H9 (cell line): ENCODE results near the gene FRG1. TPM values are rescaled to one million over a fixed set of nuclear protein-coding genes. Genes with fewer than 3 reads are reported as not detected.
"Not testable (repeated sequence)": the region's sequence is repeated elsewhere in the genome, so short reads cannot be mapped to it uniquely, and the experiment has no call there.

Experiments used
- DNase-seq: peaks from one replicate; pipeline ENCODE4 v3.0.0-alpha.2; 2017
- H2AFZ ChIP-seq: one replicate; pipeline ENCODE4 v1.6.1; 2013; ENCODE audit warnings: mild to moderate bottlenecking, low read length, control low read depth, moderate library complexity
- H2AK5ac ChIP-seq: 2 replicates; pipeline ENCODE4 v1.6.1; 2013; ENCODE audit warnings: low read length, control low read depth, mixed read lengths; ENCODE audit not compliant: insufficient read length
- H2BK120ac ChIP-seq: one replicate; pipeline ENCODE4 v1.6.1; 2013; ENCODE audit warnings: low read depth, mild to moderate bottlenecking, low read length, control low read depth, inconsistent platforms; ENCODE audit not compliant: poor library complexity, severe bottlenecking
- H2BK12ac ChIP-seq: 2 replicates; pipeline ENCODE4 v1.6.1; 2013; ENCODE audit warnings: low read length, control low read depth, mixed read lengths, low read depth; ENCODE audit not compliant: insufficient read length
- H2BK15ac ChIP-seq: 2 replicates; pipeline ENCODE4 v1.6.1; 2013; ENCODE audit warnings: low read depth, low read length, control low read depth
- H2BK20ac ChIP-seq: one replicate; pipeline ENCODE4 v1.6.1; 2013; ENCODE audit warnings: low read depth, mild to moderate bottlenecking, low read length, control low read depth, inconsistent platforms; ENCODE audit not compliant: poor library complexity, severe bottlenecking
- H2BK5ac ChIP-seq: 2 replicates; pipeline ENCODE4 v1.6.1; 2013; ENCODE audit warnings: low read length, control low read depth, mixed read lengths; ENCODE audit not compliant: insufficient read length
- H3K14ac ChIP-seq: 2 replicates; pipeline ENCODE4 v1.6.1; 2013; ENCODE audit warnings: low read length, control low read depth; ENCODE audit not compliant: insufficient read depth
- H3K18ac ChIP-seq: 2 replicates; pipeline ENCODE4 v1.6.1; 2013; ENCODE audit warnings: low read depth, mild to moderate bottlenecking, mixed read lengths, low read length, control low read depth; ENCODE audit not compliant: insufficient read length
- H3K23ac ChIP-seq: 2 replicates; pipeline ENCODE4 v1.6.1; 2013; ENCODE audit warnings: low read length, control low read depth, mixed read lengths, low read depth; ENCODE audit not compliant: insufficient read length
- H3K23me2 ChIP-seq: 2 replicates; pipeline ENCODE4 v1.6.1; 2013; ENCODE audit warnings: low read depth, mild to moderate bottlenecking, mixed read lengths, low read length, control low read depth; ENCODE audit not compliant: insufficient read length, poor library complexity, severe bottlenecking
- H3K27ac ChIP-seq: 2 replicates; pipeline ENCODE4 v1.5.1; 2013; ENCODE audit warnings: low read length, control low read depth, mixed read lengths, low read depth; ENCODE audit not compliant: insufficient read length
- H3K27me3 ChIP-seq: 2 replicates; pipeline ENCODE4 v1.6.1; 2013; ENCODE audit warnings: low read length, control low read depth, inconsistent platforms; ENCODE audit not compliant: insufficient read depth
- H3K4ac ChIP-seq: 2 replicates; pipeline ENCODE4 v1.6.1; 2013; ENCODE audit warnings: low read depth, mild to moderate bottlenecking, control low read depth, inconsistent platforms, low read length, moderate library complexity
- H3K4me1 ChIP-seq: 2 replicates; pipeline ENCODE4 v1.6.1; 2013; ENCODE audit warnings: low read length, control low read depth, inconsistent platforms; ENCODE audit not compliant: insufficient read depth
- H3K4me2 ChIP-seq: 2 replicates; pipeline ENCODE4 v1.6.1; 2013; ENCODE audit warnings: low read length, control low read depth, mixed read lengths; ENCODE audit not compliant: insufficient read length, insufficient read depth
- H3K56ac ChIP-seq: 2 replicates; pipeline ENCODE4 v1.6.1; 2013; ENCODE audit warnings: low read depth, mild to moderate bottlenecking, mixed read lengths, low read length, control low read depth; ENCODE audit not compliant: insufficient read length
- H3K79me1 ChIP-seq: 2 replicates; pipeline ENCODE4 v1.6.1; 2013; ENCODE audit warnings: low read depth, mild to moderate bottlenecking, moderate library complexity, low read length, control low read depth, inconsistent platforms; ENCODE audit not compliant: insufficient read depth, poor library complexity, severe bottlenecking
- H3K79me2 ChIP-seq: 2 replicates; pipeline ENCODE4 v1.6.1; 2013; ENCODE audit warnings: low read length, control low read depth, inconsistent platforms; ENCODE audit not compliant: insufficient read depth
- H3K9ac ChIP-seq: 2 replicates; pipeline ENCODE4 v1.6.1; 2013; ENCODE audit warnings: low read length, control low read depth, mixed read lengths; ENCODE audit not compliant: insufficient read length; ENCODE audit errors: extremely low read depth
- H3K9me3 ChIP-seq: one replicate; pipeline ENCODE4 v1.6.1; 2013; ENCODE audit warnings: low read depth, low read length, inconsistent platforms; ENCODE audit not compliant: control insufficient read depth
- H3T11ph ChIP-seq: one replicate; pipeline ENCODE4 v1.6.1; 2013; ENCODE audit warnings: mild to moderate bottlenecking, low read length, control low read depth, inconsistent platforms
- H4K20me1 ChIP-seq: one replicate; pipeline ENCODE4 v1.6.1; 2013; ENCODE audit not compliant: control insufficient read depth, insufficient read length, insufficient read depth
- H4K5ac ChIP-seq: 2 replicates; pipeline ENCODE4 v1.6.1; 2013; ENCODE audit warnings: low read depth, mild to moderate bottlenecking, mixed read lengths, low read length, control low read depth; ENCODE audit not compliant: insufficient read length
- H4K8ac ChIP-seq: replicated peaks from 2 replicates; pipeline ENCODE4 v1.6.1; 2013; ENCODE audit warnings: low read length, control low read depth, mixed read lengths, low read depth; ENCODE audit not compliant: insufficient read length
- H4K91ac ChIP-seq: 2 replicates; pipeline ENCODE4 v1.6.1; 2013; ENCODE audit warnings: low read depth, mild to moderate bottlenecking, moderate library complexity, mixed read lengths, low read length, control low read depth; ENCODE audit not compliant: insufficient read length
- H3K27ac Mint-ChIP-seq, 3 experiments: 2 replicates in 2 of 3; 3 replicates in 1 of 3; pipeline ENCODE4 v1.8.0; 2020 to 2021; ENCODE audit warnings: mixed read lengths in 3 of 3, mild to moderate bottlenecking in 1 of 3, moderate library complexity in 1 of 3
- H3K27me3 Mint-ChIP-seq: 2 replicates; pipeline ENCODE4 v1.8.0; 2021; ENCODE audit warnings: low read depth, mild to moderate bottlenecking, moderate library complexity, mixed read lengths
- H3K36me3 Mint-ChIP-seq, 3 experiments: 2 replicates in 2 of 3; 3 replicates in 1 of 3; pipeline ENCODE4 v1.8.0; 2020 to 2021; ENCODE audit warnings: low read depth in 3 of 3, mixed read lengths in 3 of 3; ENCODE audit not compliant: insufficient read depth in 1 of 3
- H3K4me1 Mint-ChIP-seq, 2 experiments: 2 replicates each; pipeline ENCODE4 v1.8.0; 2020; ENCODE audit warnings: mixed read lengths in 2 of 2
- H3K4me3 Mint-ChIP-seq, 2 experiments: 2 replicates in 1 of 2; 3 replicates in 1 of 2; pipeline ENCODE4 v1.8.0; 2020 to 2021; ENCODE audit warnings: mild to moderate bottlenecking in 2 of 2, mixed read lengths in 2 of 2, moderate library complexity in 1 of 2
- H3K9me3 Mint-ChIP-seq, 2 experiments: 2 replicates in 1 of 2; 3 replicates in 1 of 2; pipeline ENCODE4 v1.8.0; 2020; ENCODE audit warnings: mild to moderate bottlenecking in 2 of 2, mixed read lengths in 2 of 2, moderate library complexity in 1 of 2
- CTCF ChIP-seq: fragments of 200-600 bp; sonication (generic); conservative IDR thresholded peaks from 3 replicates; pipeline ENCODE4 v1.8.0; 2021; ENCODE audit warnings: antibody characterized with exemption, mild to moderate bottlenecking
- WGBS: extraction: QIAGEN DNeasy Blood & Tissue Kit; methylation state at CpG from one replicate; pipeline ENCODE4 v1.1.7; 2013; ENCODE audit warnings: missing lambda C conversion rate, low lambda C conversion rate, mixed read lengths; ENCODE audit not compliant: insufficient read length; ENCODE audit errors: extremely low coverage; 5-methylcytosine and 5-hydroxymethylcytosine counted together
- total RNA-seq: library from RNA; stranded (reverse); gene quantifications from 2 replicates; pipeline ENCODE4 v1.2.1, GENCODE V29; 2021

The FRG1 gene
- total RNA-seq, 1 experiment from 2014 or later = 45.6 TPM

- no peak overlapping the region for H3K23ac ChIP-seq
- no peaks in the 10 kb centered on the region for H3K4me1 Mint-ChIP-seq
- peaks cover 69 to 86% of the 10 kb centered on the region in 2 experiments for H3K9me3 Mint-ChIP-seq
Observed at GRCh38 chr4:189981970-189982369, 41.3 kb downstream of the FRG1 start.

GRCh38 chr4:189983916-189984526 lies 43.3 kb downstream of the FRG1 start:
- not testable (repeated sequence) for H3K27ac Mint-ChIP-seq, DNase-seq, H3K4me1 Mint-ChIP-seq, H2BK12ac ChIP-seq, H2AFZ ChIP-seq, H2BK120ac ChIP-seq, H4K91ac ChIP-seq, H3T11ph ChIP-seq, H3K9me3 ChIP-seq, H3K23me2 ChIP-seq, H4K8ac ChIP-seq, H3K79me2 ChIP-seq, H3K23ac ChIP-seq, H4K5ac ChIP-seq, H3K9ac ChIP-seq, H3K56ac ChIP-seq, H2BK5ac ChIP-seq, H2AK5ac ChIP-seq, H3K4me3 Mint-ChIP-seq, H3K27me3 Mint-ChIP-seq, H2BK15ac ChIP-seq, H3K4me1 ChIP-seq, H3K4ac ChIP-seq, H3K14ac ChIP-seq, H3K27ac ChIP-seq, H3K27me3 ChIP-seq, H3K18ac ChIP-seq, H3K79me1 ChIP-seq, H2BK20ac ChIP-seq, H3K4me2 ChIP-seq, H4K20me1 ChIP-seq
- Mint-ChIP-seq H3K36me3 (peaks cover 7 to 29% (median 10%) of the 10 kb centered on the region in 3 experiments; a peak in 6 of 7 replicates), H3K9me3 (peaks cover 75 to 88% of the 10 kb centered on the region in 2 experiments)
- no CpG with 5 or more reads among the region's 41 CpGs for WGBS

More at GRCh38 chr4:189981970-189982369, 41.3 kb downstream of the FRG1 start:
- no peak overlapping the region for H2BK20ac ChIP-seq
- no peak overlapping the region for H3K9ac ChIP-seq
- no peak overlapping the region for H3K56ac ChIP-seq
- peaks cover 7 to 31% (median 13%) of the 10 kb centered on the region in 3 experiments; a peak in 6 of 7 replicates for H3K36me3 Mint-ChIP-seq
- H2BK12ac ChIP-seq = no peak overlapping the region
- no peak overlapping the region for H2BK15ac ChIP-seq
- no peak for TF ChIP-seq CTCF
- no peaks in the 10 kb centered on the region for H4K20me1 ChIP-seq
- no peak overlapping the region for H3K4me3 Mint-ChIP-seq
- no peak overlapping the region for H4K91ac ChIP-seq
- H3K4ac ChIP-seq = no peak overlapping the region
- WGBS = no CpG with 5 or more reads among the region's 8 CpGs
- no peak overlapping the region for H2AK5ac ChIP-seq
- peaks cover 6% of the 10 kb centered on the region for H3K27me3 Mint-ChIP-seq
- H3K9me3 ChIP-seq = no peaks in the 10 kb centered on the region
- H3K4me2 ChIP-seq = no peak overlapping the region
- no peak overlapping the region for H3K14ac ChIP-seq
- no peak overlapping the region for H4K8ac ChIP-seq
- no peak overlapping the region for H2AFZ ChIP-seq
- no peaks in the 10 kb centered on the region for H3K4me1 ChIP-seq
- H3K18ac ChIP-seq = no peak overlapping the region
- H3T11ph ChIP-seq = no peak overlapping the region
- H4K5ac ChIP-seq = no peak overlapping the region
- no peak overlapping the region for H2BK5ac ChIP-seq
- no peak overlapping the region for H3K27ac ChIP-seq
- no peaks in the 10 kb centered on the region for H3K27me3 ChIP-seq
- H3K23me2 ChIP-seq = no peaks in the 10 kb centered on the region
- DNase-seq = no peak
- H3K79me1 ChIP-seq = no peaks in the 10 kb centered on the region
- H2BK120ac ChIP-seq = no peak overlapping the region
- H3K27ac Mint-ChIP-seq = no peak overlapping the region; a peak in 1 of 7 replicates
- H3K79me2 ChIP-seq = no peaks in the 10 kb centered on the region
